B cell (primary cell): ENCODE results near the gene KIF23. TPM values are rescaled to one million over a fixed set of nuclear protein-coding genes. Genes with fewer than 3 reads are reported as not detected.

Experiments
- ATAC-seq: fragments of 200-7000 bp; cut with Tn5 transposase; one replicate; pipeline ENCODE4 v1.10.0; 2021; ENCODE audit warnings: low read depth, mild to moderate bottlenecking, moderate number of reproducible peaks, moderate library complexity
- CTCF ChIA-PET: fragments of 350-600 bp; sonication (Branson Sonifier 250); formaldehyde crosslinking; loops from one replicate; lab custom pipeline; 2021; ENCODE audit warnings: antibody characterized with exemption, inconsistent platforms; lab: Charles Lee
- POLR2A ChIA-PET: fragments of 350-600 bp; sonication (Branson Sonifier 250); formaldehyde crosslinking; loops from one replicate; lab custom pipeline; 2021; ENCODE audit warnings: antibody characterized with exemption; lab: Charles Lee
- DNase-seq: peaks from one replicate; pipeline ENCODE4 v3.0.0; 2013
- H2AFZ ChIP-seq: 2 replicates; pipeline ENCODE4 v1.6.1; 2012; ENCODE audit warnings: mild to moderate bottlenecking, low read depth, low read length; ENCODE audit not compliant: insufficient read depth, poor library complexity, severe bottlenecking
- H3K27ac ChIP-seq, 2 donors: 1 replicate in 1 of 2; 2 replicates in 1 of 2; pipeline ENCODE4 v1.5.1; 2012 to 2013; ENCODE audit warnings: low read length in 2 of 2, mild to moderate bottlenecking in 2 of 2, moderate library complexity in 1 of 2
- H3K27me3 ChIP-seq, 4 experiments: fragments of 200-600 bp in 1 of 4; sonication (generic) in 1 of 4; replicated peaks in 1 of 4; 1 replicate in 2 of 4; 2 replicates in 2 of 4; pipeline versions ENCODE4 v1.6.1 to v1.7.0; 2013 to 2016; ENCODE audit warnings: low read length in 3 of 4, mild to moderate bottlenecking in 2 of 4, mixed read lengths in 1 of 4, moderate library complexity in 1 of 4; ENCODE audit not compliant: insufficient read depth in 4 of 4, control insufficient read depth in 3 of 4; ENCODE audit errors: control extremely low read depth in 1 of 4
- H3K36me3 ChIP-seq, 2 experiments: replicated peaks in 1 of 2; 1 replicate in 1 of 2; 2 replicates in 1 of 2; pipeline versions ENCODE4 v1.6.1 to v1.7.1; 2013; ENCODE audit warnings: low read length in 1 of 2; ENCODE audit not compliant: insufficient read depth in 2 of 2, control insufficient read depth in 1 of 2; ENCODE audit errors: control extremely low read depth in 1 of 2, extremely low read depth in 1 of 2
- H3K4me1 ChIP-seq, 2 donors: fragments of 200-600 bp in 1 of 2; sonication (generic) in 1 of 2; 1 replicate in 1 of 2; 2 replicates in 1 of 2; pipeline versions ENCODE4 v1.5.1 to v1.6.1; 2013 to 2017; ENCODE audit warnings: low read length in 2 of 2; ENCODE audit not compliant: control insufficient read depth in 2 of 2, insufficient read depth in 2 of 2
- H3K4me2 ChIP-seq: replicated peaks from 2 replicates; pipeline ENCODE3; 2012; ENCODE audit warnings: mild to moderate bottlenecking, low read depth, low read length; ENCODE audit not compliant: poor library complexity, severe bottlenecking
- H3K4me3 ChIP-seq, 5 experiments: fragments of 200-600 bp in 1 of 5; sonication (generic) in 1 of 5; 1 replicate in 3 of 5; 2 replicates in 2 of 5; pipeline versions ENCODE4 v1.5.1 to v1.7.0; 2011 to 2016; ENCODE audit warnings: low read length in 4 of 5, mild to moderate bottlenecking in 4 of 5, low read depth in 2 of 5, control low read depth in 1 of 5, moderate library complexity in 1 of 5; ENCODE audit not compliant: insufficient read depth in 1 of 5; ENCODE audit errors: control extremely low read depth in 1 of 5, extremely low read depth in 1 of 5
- H3K79me2 ChIP-seq: fragments of 200-600 bp; sonication (generic); one replicate; pipeline ENCODE4 v1.6.0; 2016; ENCODE audit warnings: low read length; ENCODE audit not compliant: control insufficient read depth, insufficient read depth
- H3K9ac ChIP-seq: fragments of 200-600 bp; sonication (generic); 2 replicates; pipeline ENCODE4 v1.6.1; 2017; ENCODE audit warnings: mild to moderate bottlenecking, low read length, moderate library complexity
- H3K9me3 ChIP-seq, 3 donors: one replicate each; pipeline versions ENCODE4 v1.6.1 to v1.7.1; 2013; ENCODE audit warnings: low read length in 2 of 3; ENCODE audit not compliant: control insufficient read depth in 2 of 3, insufficient read depth in 1 of 3; ENCODE audit errors: control extremely low read depth in 1 of 3
- H4K20me1 ChIP-seq: 2 replicates; pipeline ENCODE4 v1.6.0; 2012; ENCODE audit warnings: mild to moderate bottlenecking, low read length; ENCODE audit not compliant: insufficient read depth, control insufficient read depth, poor library complexity, severe bottlenecking
- H3K27ac Mint-ChIP-seq: one replicate; pipeline ENCODE4 v1.8.0; 2021; ENCODE audit warnings: mixed read lengths
- H3K27me3 Mint-ChIP-seq: one replicate; pipeline ENCODE4 v1.8.0; 2021; ENCODE audit warnings: mixed read lengths
- H3K4me1 Mint-ChIP-seq: one replicate; pipeline ENCODE4 v1.8.0; 2021; ENCODE audit warnings: mixed read lengths
- H3K4me3 Mint-ChIP-seq: one replicate; pipeline ENCODE4 v1.8.0; 2021; ENCODE audit warnings: mixed read lengths
- H3K9me3 Mint-ChIP-seq: one replicate; pipeline ENCODE4 v1.8.0; 2022; ENCODE audit warnings: mixed read lengths; ENCODE audit not compliant: insufficient read depth
- CTCF ChIP-seq: fragments of 200-600 bp; IDR thresholded peaks from one replicate; pipeline ENCODE4 v1.8.0; 2022; ENCODE audit warnings: antibody characterized with exemption, mild to moderate bottlenecking
- EZH2 ChIP-seq: IDR thresholded peaks from 2 replicates; pipeline ENCODE4 v1.6.1; 2012; ENCODE audit warnings: borderline replicate concordance, low read depth, mild to moderate bottlenecking, moderate library complexity, low read length; ENCODE audit not compliant: insufficient read depth, poor library complexity, severe bottlenecking
- WGBS: methylation state at CpG from one replicate; pipeline ENCODE4 v1.1.5; 2013; ENCODE audit warnings: missing lambda C conversion rate; ENCODE audit not compliant: insufficient coverage; 5-methylcytosine and 5-hydroxymethylcytosine counted together
- intact Hi-C: fragments of 100-400 bp; cut with micrococcal nuclease; formaldehyde crosslinking; loops from one replicate; pipeline ENCODE4 v1.10.0; 2022
- polyA plus RNA-seq: library from polyadenylated mRNA; depleted of rRNA; stranded (reverse); fragments of >200 nt; gene quantifications from 2 replicates; pipeline ENCODE4 v1.2.3, GENCODE V29; 2012
- total RNA-seq, 2 donors: library from RNA; stranded (reverse); fragments of 120-200 nt in 1 of 2; gene quantifications; 1 replicate in 1 of 2; 2 replicates in 1 of 2; pipeline versions ENCODE4 v1.2.3 to v1.2.4, GENCODE V29; 2013 to 2022

Gene KIF23
- total and polyA plus RNA-seq, 2 donors (not counting 1 experiment from before 2014, with no cell fraction given): 0.30 to 0.34 TPM

DNA sequence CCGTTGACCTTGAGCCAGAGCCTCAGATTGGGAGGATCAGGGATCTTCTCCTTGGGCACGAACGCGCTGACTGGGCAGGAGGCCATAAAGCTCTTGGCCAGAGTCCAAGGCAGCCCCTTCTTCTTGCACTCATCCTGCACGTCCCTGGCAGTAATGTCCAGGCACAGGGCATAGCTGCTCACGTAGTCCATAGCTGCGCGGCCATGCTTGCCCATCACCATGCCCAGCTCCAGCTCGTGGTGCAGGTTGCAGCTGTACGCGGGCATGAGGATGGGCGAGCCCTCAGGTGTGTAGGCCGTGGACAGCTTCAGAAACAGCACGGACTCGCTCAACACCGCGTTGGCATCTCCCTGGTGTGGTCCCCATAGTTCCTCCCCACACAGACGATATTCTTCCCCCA is 20.5 kb downstream of the KIF23 start:
- no peak overlapping the region for H3K27ac Mint-ChIP-seq
- POLR2A ChIA-PET: no interaction called here
- no peak for DNase-seq

GRCh38 chr15:69435985-69436384 is 21.8 kb downstream of the KIF23 start:
- no peak overlapping the region for H3K9ac ChIP-seq
- DNase-seq: no peak
- ATAC-seq: no peak
- no peak overlapping the region for H3K4me2 ChIP-seq
- CTCF ChIA-PET: interaction anchor here (0.5 kb wide), 1 partner anchor 193 kb away, joined by 3 read pairs; no protein-coding TSS in a partner anchor
- Mint-ChIP-seq H3K9me3 (no peaks in the 10 kb centered on the region), H3K27ac (no peak overlapping the region), H3K4me1 (no peaks in the 10 kb centered on the region), H3K27me3 (no peaks in the 10 kb centered on the region), H3K4me3 (no peak overlapping the region)
- no peaks in the 10 kb centered on the region for H3K79me2 ChIP-seq
- no peaks in the 10 kb centered on the region for H3K4me1 ChIP-seq
- no peaks in the 10 kb centered on the region for H3K36me3 ChIP-seq
- no peaks in the 10 kb centered on the region for H4K20me1 ChIP-seq
- H3K27ac ChIP-seq: no peak overlapping the region
- POLR2A ChIA-PET: no interaction called here
- intact Hi-C loops: no loop called here
- TF ChIP-seq CTCF: no peak
- no peak for TF ChIP-seq EZH2
- no peaks in the 10 kb centered on the region for H3K9me3 ChIP-seq
- H2AFZ ChIP-seq: no peak overlapping the region
- no CpG with 5 or more reads among the region's 4 CpGs for WGBS
- H3K27me3 ChIP-seq: no peaks in the 10 kb centered on the region
- H3K4me3 ChIP-seq: no peak overlapping the region

More for the DNA sequence above, 20.5 kb downstream of the KIF23 start:
- CTCF ChIA-PET: no interaction called here
- no peak overlapping the region for H3K27ac ChIP-seq
- 98% methylated on average over 15 of the region's 18 CpGs for WGBS
- H4K20me1 ChIP-seq: no peaks in the 10 kb centered on the region
- intact Hi-C loops: no loop called here
- Mint-ChIP-seq H3K4me1 (no peaks in the 10 kb centered on the region), H3K9me3 (no peaks in the 10 kb centered on the region), H3K27me3 (no peaks in the 10 kb centered on the region), H3K4me3 (no peak overlapping the region)
- ATAC-seq: no peak
- H3K27me3 ChIP-seq: no peaks in the 10 kb centered on the region
- H3K4me2 ChIP-seq: no peak overlapping the region
- TF ChIP-seq CTCF: no peak
- TF ChIP-seq EZH2: no peak
- H2AFZ ChIP-seq: no peak overlapping the region
- H3K36me3 ChIP-seq: peaks cover 0 to 1% of the 10 kb centered on the region in 2 experiments
- no peak overlapping the region for H3K4me3 ChIP-seq
- no peaks in the 10 kb centered on the region for H3K9me3 ChIP-seq
- H3K79me2 ChIP-seq: no peaks in the 10 kb centered on the region
- H3K4me1 ChIP-seq: no peaks in the 10 kb centered on the region
- H3K9ac ChIP-seq: no peak overlapping the region
